Stimulated activated CD8-positive, alpha-beta memory T cell treated with anti-CD3 and anti-CD28 coated beads, Interleukin-2, amount 100 ng/mL, for 1 hour (primary cell): ENCODE measurements around the gene DIS3.
"Not testable (repeated sequence)": the region's sequence is repeated elsewhere in the genome, so short reads cannot be mapped to it uniquely, and the experiment has no call there.

ENCODE experiments used
- DNase-seq, 2 donors: peaks; one replicate each; pipeline ENCODE4 v3.0.0-alpha.2; 2020; ENCODE audit warnings: low read depth in 2 of 2

DIS3 gene

DNA sequence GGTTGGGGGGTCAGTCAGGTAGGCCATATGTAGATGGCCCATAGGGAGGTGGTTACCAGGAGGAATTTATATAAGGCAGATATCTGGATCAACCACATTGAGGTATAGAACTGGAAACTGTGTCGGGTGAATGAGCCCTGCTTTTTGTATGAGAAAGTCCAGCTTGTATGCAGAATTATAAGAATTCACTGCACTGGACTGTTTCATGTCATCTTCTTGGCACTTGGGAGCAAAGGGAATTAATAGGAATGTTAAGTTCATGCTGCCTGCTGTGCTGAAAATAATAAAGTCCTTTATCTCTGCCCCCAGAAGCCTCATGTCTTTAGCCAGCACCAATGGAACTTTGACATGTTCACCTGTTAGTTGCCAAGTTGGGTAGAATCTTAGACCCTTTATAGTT, 41.7 kb downstream of the DIS3 start:
- no peak for DNase-seq

DNA sequence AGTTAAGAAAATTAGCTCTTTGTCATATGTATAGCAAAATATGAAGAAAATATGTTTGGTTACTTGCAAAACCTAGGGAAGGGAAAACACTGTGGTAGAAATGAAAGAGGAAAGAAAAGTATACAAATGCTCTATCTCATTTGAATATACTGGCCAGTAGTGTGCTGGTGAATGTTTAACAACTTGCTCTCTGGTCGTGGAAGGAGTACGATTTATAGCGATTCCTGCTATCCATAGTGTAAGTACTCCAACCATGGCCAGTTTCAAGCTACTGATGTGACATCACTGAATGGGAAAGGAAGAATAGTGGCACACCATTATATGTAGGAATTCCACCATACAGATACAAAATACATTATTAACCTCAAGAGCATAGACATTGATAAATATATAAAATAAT, 44.7 kb downstream of the DIS3 start:
- no peak for DNase-seq

DNA sequence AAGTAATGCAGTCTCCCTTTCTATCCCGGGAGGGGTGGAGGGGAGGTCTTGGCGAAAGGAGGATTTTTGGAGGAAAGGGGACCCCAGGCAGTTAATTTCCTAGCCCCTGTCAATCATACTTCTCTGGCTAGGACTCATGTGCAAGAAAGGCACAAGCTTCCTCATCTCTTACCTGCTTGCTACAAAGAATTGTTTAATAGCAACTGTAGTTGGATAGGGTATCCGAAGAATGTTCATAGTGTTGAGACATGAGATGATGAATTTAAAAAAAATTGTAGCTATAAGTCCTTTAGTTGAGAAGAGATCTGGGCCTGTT, 53.5 kb downstream of the DIS3 start:
- DNase-seq = no peak

DNA sequence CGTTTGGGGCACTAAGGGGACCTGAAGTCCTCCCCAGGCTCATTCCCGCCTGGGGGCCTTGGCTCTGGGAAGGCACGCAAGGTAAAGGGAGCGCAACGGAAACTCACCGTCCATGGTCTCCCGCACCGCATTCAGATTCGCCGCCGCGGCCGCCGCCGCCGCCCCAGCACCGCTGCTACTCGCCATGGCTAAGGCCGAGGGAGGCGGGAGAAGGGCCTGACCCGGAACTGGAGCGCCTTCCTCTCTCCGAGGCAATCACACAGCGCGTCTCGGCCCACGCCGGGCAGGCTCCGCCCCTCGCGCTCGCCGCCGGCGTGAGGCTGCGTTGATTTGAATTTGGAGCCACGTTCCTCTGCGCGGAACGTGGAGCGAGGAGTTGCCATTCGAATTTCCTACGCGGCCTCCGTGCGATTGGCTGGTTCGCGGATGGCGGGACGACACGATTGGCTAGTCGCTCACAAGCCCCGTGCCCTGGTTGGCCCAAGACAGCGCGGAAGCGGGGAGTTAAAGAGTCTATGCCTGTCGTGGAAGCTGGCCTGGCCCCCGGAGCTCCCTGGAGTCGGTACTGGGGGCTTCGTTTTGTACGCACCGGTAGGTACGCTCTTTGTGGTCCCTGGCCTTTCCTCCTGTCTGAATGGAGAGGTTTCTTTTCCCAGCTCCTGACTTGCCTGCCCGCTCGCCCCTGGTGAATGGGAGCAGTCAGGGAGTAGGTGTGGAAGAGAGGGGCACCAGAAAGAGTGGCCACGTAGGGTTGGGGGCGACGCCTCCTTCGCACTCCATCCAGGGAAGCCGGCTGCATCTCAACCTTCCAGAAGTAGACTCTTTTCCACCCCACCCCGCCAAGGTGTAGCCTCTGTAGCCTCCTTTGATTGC, 54.0 kb downstream of the DIS3 start, which contains the start of the genes BORA and MZT1:
TSS of gene BORA (plus strand) at position 507 of the 873 bp plus-strand sequence. CDS start 1,018 bp downstream, outside the sequence.
TSS of gene MZT1 (minus strand) at position 213 of the 873 bp plus-strand sequence. CDS start at position 186, 27 bp downstream.
- DNase-seq = peak; percentile 87 to 88

DNA sequence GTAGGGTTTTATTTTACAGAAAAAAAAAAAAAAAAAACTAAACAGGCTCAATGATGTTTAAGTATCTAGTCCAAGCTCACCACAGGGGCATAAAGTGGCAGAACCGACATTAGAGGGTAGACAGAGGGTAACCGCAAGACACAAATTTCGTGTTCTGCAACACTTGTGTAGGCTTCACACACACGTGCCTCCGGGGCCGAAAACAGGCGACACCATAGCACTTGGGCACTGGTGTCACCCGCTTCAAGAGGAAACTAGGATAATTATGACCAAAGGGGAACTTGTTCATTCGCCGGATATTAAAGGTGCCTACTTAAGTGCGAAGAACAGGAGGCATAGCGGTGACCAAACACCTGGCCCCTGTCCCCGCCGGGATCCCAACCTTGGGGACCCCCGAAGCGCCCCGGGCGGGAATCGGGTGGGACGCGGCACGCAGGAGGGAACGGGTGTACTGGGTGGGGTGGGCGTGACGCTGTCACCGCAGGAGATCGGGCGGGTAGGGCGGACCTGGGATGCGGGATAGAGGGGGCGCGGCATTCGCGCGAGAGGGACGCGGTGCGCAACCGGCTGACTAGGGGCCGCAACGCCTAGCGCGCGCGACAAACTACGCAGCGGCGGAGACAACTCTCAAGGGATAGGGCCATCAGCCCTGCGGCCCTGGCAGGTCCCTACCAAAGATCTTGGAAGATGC, 54.8 kb downstream of the DIS3 start:
- peak in 1 of 2 donors; percentile 16 for DNase-seq

DNA sequence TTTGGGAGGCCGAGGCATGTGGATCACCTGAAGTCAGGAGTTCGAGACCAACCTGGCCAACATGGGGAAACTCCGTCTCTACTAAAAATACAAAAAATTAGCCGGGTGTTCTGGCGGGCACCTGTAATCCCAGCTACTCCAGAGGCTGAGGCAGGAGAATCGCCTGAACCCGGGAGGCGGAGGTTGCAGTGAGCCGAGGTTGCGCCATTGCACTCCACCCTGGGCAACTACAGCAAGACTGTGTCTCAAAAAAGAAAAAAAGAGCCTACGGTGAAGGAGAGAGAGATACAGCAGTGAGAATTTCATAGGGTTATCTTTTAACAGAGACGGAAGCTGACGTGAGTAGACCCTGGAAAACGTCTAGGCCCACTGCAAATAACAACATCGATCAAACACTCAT, 55.5 kb downstream of the DIS3 start:
- not testable (repeated sequence) for DNase-seq

DNA sequence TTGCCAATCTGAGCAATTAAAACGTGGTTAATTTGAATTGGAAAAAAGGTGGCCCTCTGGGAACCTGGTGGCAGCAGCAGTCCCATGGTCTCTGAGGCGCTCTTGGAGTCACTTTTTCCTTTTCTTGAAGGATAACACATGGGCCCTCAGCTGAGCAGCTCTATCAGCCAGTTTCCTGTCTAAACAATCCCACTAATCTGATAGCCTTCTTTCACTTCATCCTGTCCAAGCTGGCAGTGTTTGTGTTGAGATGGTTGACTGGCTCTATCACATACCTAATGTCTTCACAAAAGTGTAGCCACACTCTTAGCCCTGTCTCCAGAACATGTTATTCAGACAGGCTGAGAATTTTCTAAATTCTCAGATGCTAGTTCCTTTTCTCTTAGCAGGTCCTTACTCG, 64.9 kb downstream of the DIS3 start:
- DNase-seq = no peak
